ENCODE data around the gene DOK6.

GRCh38 chr18:69736730-69737129 lies 336.0 kb downstream of the DOK6 start:
- no peak for TF ChIP-seq CTCF (IDR thresholded peaks at IDR 0.05; ENCODE audit: low read depth, low read length)
- no peak for TF ChIP-seq EZH2phosphoT487 (IDR thresholded peaks at IDR 0.05; ENCODE audit: low read depth)

Measured in OCI-LY3 (cell line).